K562 (cell line): ENCODE results near the gene PIGV. TPM values are rescaled to one million over a fixed set of nuclear protein-coding genes. Genes with fewer than 3 reads are reported as not detected.

Source experiments
- ATAC-seq: fragments of 200-7000 bp; cut with Tn5 transposase; 3 replicates; pipeline ENCODE4 v1.9.1; 2020; ENCODE audit warnings: moderate library complexity
- BruUV-seq: library from RNA; stranded (reverse); fragments of 400-500 nt; replicated peaks from 2 replicates; lab custom pipeline; 2021; lab: Mats Ljungman, UMichigan
- CTCF ChIA-PET: fragments of 300-600 bp; formaldehyde crosslinking; extraction: SDS; loops from one replicate; lab custom pipeline; 2021; ENCODE audit warnings: low intra/inter-chr PET ratio; lab: Yijun Ruan, JAX
- POLR2A ChIA-PET: fragments of 300-600, 350-650 bp; sonication (Branson Sonifier 250); formaldehyde crosslinking; extraction: SDS; loops from one replicate; lab custom pipeline; 2021; ENCODE audit warnings: antibody characterized with exemption, inconsistent platforms; lab: Yijun Ruan, JAX
- DNase-seq, 4 experiments: peaks; one replicate each; pipeline versions ENCODE4 v3.0.0 to v3.0.0-alpha.2; 2011 to 2018; ENCODE audit warnings: low spot score in 3 of 4, mixed read lengths in 3 of 4; ENCODE audit errors: extremely low read depth in 1 of 4
- FAIRE-seq: peaks from 2 replicates; lab custom pipeline; 2011; peaks lifted over from hg19 to GRCh38; lab: Jason Lieb, UNC
- H2AFZ ChIP-seq: 2 replicates; pipeline ENCODE4 v1.6.0; 2011; ENCODE audit warnings: low read depth, low read length, control low read depth, inconsistent platforms
- H3K27ac ChIP-seq: fragments of 200-600 bp; 3 replicates; pipeline ENCODE4 v1.8.0; 2011; ENCODE audit warnings: low read depth, mild to moderate bottlenecking, control low read depth, inconsistent platforms, low read length, moderate library complexity, mixed read lengths; ENCODE audit errors: extremely low read depth
- H3K27me3 ChIP-seq, 2 experiments: fragments of 300-600 bp in 1 of 2; 2 replicates in 1 of 2; 3 replicates in 1 of 2; pipeline versions ENCODE4 v1.6.0 to v1.8.0; 2011; ENCODE audit warnings: inconsistent platforms in 2 of 2, low read length in 2 of 2, mild to moderate bottlenecking in 1 of 2, mixed read lengths in 1 of 2, moderate library complexity in 1 of 2; ENCODE audit not compliant: control insufficient read depth in 2 of 2, insufficient read depth in 2 of 2
- H3K36me3 ChIP-seq: fragments of 300-600 bp; 3 replicates; pipeline ENCODE4 v1.8.0; 2011; ENCODE audit warnings: mild to moderate bottlenecking, low read length, inconsistent platforms; ENCODE audit not compliant: control insufficient read depth, insufficient read depth
- H3K4me1 ChIP-seq, 2 experiments: fragments of 200-600 bp in 1 of 2; replicated peaks in 1 of 2; 2 replicates in 1 of 2; 3 replicates in 1 of 2; pipeline versions ENCODE4 v1.5.1 to v1.8.0; 2011; ENCODE audit warnings: inconsistent platforms in 2 of 2, low read length in 2 of 2, mild to moderate bottlenecking in 1 of 2, mixed read lengths in 1 of 2, moderate library complexity in 1 of 2; ENCODE audit not compliant: control insufficient read depth in 2 of 2, insufficient read depth in 2 of 2
- H3K4me2 ChIP-seq: 2 replicates; pipeline ENCODE4 v1.6.1; 2011; ENCODE audit warnings: low read length, control low read depth, inconsistent platforms, mixed read lengths; ENCODE audit not compliant: insufficient read depth
- H3K4me3 ChIP-seq: fragments of 200-600 bp; sonication (generic), shearing (Covaris generic); 2 replicates; pipeline ENCODE4 v1.5.1; 2016; ENCODE audit warnings: control low read depth, inconsistent platforms
- H3K79me2 ChIP-seq: fragments of 200-600 bp; 3 replicates; pipeline ENCODE4 v1.8.0; 2011; ENCODE audit warnings: low read length, inconsistent platforms; ENCODE audit not compliant: control insufficient read depth, insufficient read depth
- H3K9ac ChIP-seq, 2 experiments: 2 replicates each; pipeline versions ENCODE4 v1.6.0 to v1.6.1; 2011; ENCODE audit warnings: low read depth in 2 of 2, low read length in 2 of 2, control low read depth in 1 of 2, inconsistent platforms in 1 of 2, mild to moderate bottlenecking in 1 of 2, mixed read lengths in 1 of 2; ENCODE audit not compliant: insufficient read depth in 1 of 2
- H3K9me1 ChIP-seq: one replicate; pipeline ENCODE4 v1.6.0; 2011; ENCODE audit warnings: inconsistent platforms, mild to moderate bottlenecking, low read length, moderate library complexity; ENCODE audit not compliant: control insufficient read depth, insufficient read depth
- H3K9me3 ChIP-seq: replicated peaks from 2 replicates; pipeline ENCODE4 v1.5.1; 2011; ENCODE audit warnings: low read depth, low read length, inconsistent platforms; ENCODE audit not compliant: control insufficient read depth, insufficient read depth
- H4K20me1 ChIP-seq: replicated peaks from 2 replicates; pipeline ENCODE4 v1.6.1; 2011; ENCODE audit warnings: low read length, inconsistent platforms, mixed read lengths; ENCODE audit not compliant: control insufficient read depth, insufficient read depth
- CTCF ChIP-seq, 3 experiments: IDR thresholded peaks in 2 of 3; conservative IDR thresholded peaks in 1 of 3; 2 replicates each; pipeline ENCODE4 v1.5.1; 2011 to 2012; ENCODE audit warnings: low read length in 3 of 3, mild to moderate bottlenecking in 3 of 3, control low read depth in 2 of 3, improper control_type of control experiment in 1 of 3, inconsistent platforms in 1 of 3, low read depth in 1 of 3, mixed read lengths in 1 of 3, moderate library complexity in 1 of 3; ENCODE audit not compliant: insufficient read depth in 2 of 3
- ZNF384 ChIP-seq: IDR thresholded peaks from 2 replicates; pipeline ENCODE4 v1.6.1; 2012; ENCODE audit warnings: low read depth, low read length, improper control_type of control experiment
- ZNF75A ChIP-seq: fragments of 450-650 bp; formaldehyde crosslinking; IDR thresholded peaks from 2 replicates; pipeline ENCODE4 v1.4.0; 2020; ENCODE audit warnings: mild to moderate bottlenecking
- WGBS: fragments of 100-300 bp; shearing (Covaris generic); methylation state at CpG from one replicate; pipeline ENCODE4 v1.1.6; 2016; ENCODE audit warnings: low coverage, mixed read lengths; ENCODE audit not compliant: insufficient coverage; ENCODE audit errors: missing lambda C conversion rate; 5-methylcytosine and 5-hydroxymethylcytosine counted together
- in situ Hi-C: fragments of 300-500 bp; cut with MboI; formaldehyde crosslinking; loops from 4 replicates; pipeline ENCODE4 v1.15.0; 2018; ENCODE audit warnings: inconsistent platforms, mixed read lengths
- intact Hi-C: fragments of 100-400 bp; cut with micrococcal nuclease; formaldehyde crosslinking; loops from 2 replicates; pipeline ENCODE4 v1.14.2; 2022
- polyA plus RNA-seq, 8 experiments: library from polyadenylated mRNA; depleted of rRNA in 4 of 8; stranded (reverse) in 5 of 8; unstranded in 3 of 8; fragments of >200 nt; fragmentation: Nextera tagmentation in 2 of 8; fragmentation: Illumina TruSeq in 1 of 8; extraction: Ambion mirVana in 2 of 8; extraction: Trizol in 1 of 8; gene quantifications; 2 replicates each; pipeline versions ENCODE4 v1.2.1 to v1.2.3, GENCODE V29; 2011 to 2014; ENCODE audit warnings: inconsistent platforms in 1 of 8, missing spikeins in 1 of 8
- total RNA-seq, 7 experiments: library from RNA; depleted of rRNA in 6 of 7; stranded (reverse); fragments of >200 nt in 6 of 7; fragmentation: Illumina TruSeq in 2 of 7; extraction: Trizol in 2 of 7; gene quantifications; 2 replicates each; pipeline versions ENCODE4 v1.2.1 to v1.2.3, GENCODE V29; 2011 to 2021; ENCODE audit warnings: low replicate concordance in 1 of 7

The PIGV gene
- total and polyA plus RNA-seq, 9 of the 15 experiments (the other 6 are each of a cell fraction or from before 2014, with no cell fraction given), result 8.4 to 21.8 (median 11.7) TPM

GRCh38 chr1:26750428-26750827 lies 37.3 kb upstream of the PIGV start:
- H3K4me2 ChIP-seq, result no peak overlapping the region
- H3K9ac ChIP-seq, result no peak overlapping the region; a peak in 1 of 4 replicates
- H4K20me1 ChIP-seq, result 0 out of 2 replicates have a peak, but pooled peaks cover 7% of the 10 kb centered on the region
- ATAC-seq (peak; percentile 68), FAIRE-seq (no peak), DNase-seq (no peak)
- intact Hi-C loops, result no loop called here
- no TSS peak for BruUV-seq
- no peaks in the 10 kb centered on the region for H3K9me1 ChIP-seq
- no peak overlapping the region for H3K27ac ChIP-seq
- peaks cover 92% of the 10 kb centered on the region for H3K36me3 ChIP-seq
- TF ChIP-seq CTCF (IDR thresholded peaks at IDR 0.05 in 2 of 3, conservative IDR thresholded peaks at IDR 0.05 in 1 of 3; ENCODE audit: insufficient read depth in 2 of 3, low read depth in 1 of 3, low read length in 3 of 3) (peak in 1 of 3 experiments; percentile 24; a peak in 1 of 6 replicates), ZNF384 (peak; percentile 45; the same call in 1 of the 2 replicates), ZNF75A (CRISPR knock-in tag) (no peak)
- no peaks in the 10 kb centered on the region for H3K27me3 ChIP-seq
- no peak overlapping the region for H2AFZ ChIP-seq
- POLR2A ChIA-PET, result interaction anchor here (0.6 to 1.5 kb wide), 4 partner anchors 28 to 151 kb away, joined by 3 to 6 read pairs (median 3); no protein-coding TSS in a partner anchor
- in situ Hi-C loops, result no loop called here
- peaks cover 92% of the 10 kb centered on the region for H3K79me2 ChIP-seq
- CTCF ChIA-PET, result no interaction called here
- H3K4me1 ChIP-seq, result 0 out of 5 replicates have a peak, but pooled peaks cover 0 to under 1% of the 10 kb centered on the region in 2 experiments
- H3K9me3 ChIP-seq, result no peaks in the 10 kb centered on the region
- WGBS, result 82% methylated on average over 1 of the region's 1 CpG
- H3K4me3 ChIP-seq, result no peak overlapping the region
